Measurements from ENCODE around the gene KCNJ12.

Gene KCNJ12

DNA sequence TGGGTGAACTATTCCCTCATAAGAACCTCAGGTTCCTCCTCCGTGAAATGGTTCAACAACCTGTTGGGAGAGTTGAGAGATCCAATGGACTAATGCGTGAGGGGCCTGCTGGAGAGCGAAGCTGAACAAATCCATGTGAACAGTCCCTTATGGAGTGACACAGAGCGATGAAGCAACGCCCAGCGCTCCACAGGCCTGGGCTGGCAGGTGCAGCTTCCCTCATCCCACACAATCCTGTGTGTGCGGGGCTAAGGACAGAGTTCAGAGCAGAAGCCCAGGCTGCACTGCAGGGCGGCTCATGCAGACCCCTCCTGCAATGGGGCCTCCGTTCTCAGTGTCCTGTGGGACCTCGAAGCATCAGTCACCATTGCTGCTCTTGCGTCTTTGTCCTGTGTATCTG is 90.4 kb downstream of the KCNJ12 start:
- no peak for DNase-seq (ENCODE audit: low read depth in 2 of 3, low spot score in 2 of 3)

DNA sequence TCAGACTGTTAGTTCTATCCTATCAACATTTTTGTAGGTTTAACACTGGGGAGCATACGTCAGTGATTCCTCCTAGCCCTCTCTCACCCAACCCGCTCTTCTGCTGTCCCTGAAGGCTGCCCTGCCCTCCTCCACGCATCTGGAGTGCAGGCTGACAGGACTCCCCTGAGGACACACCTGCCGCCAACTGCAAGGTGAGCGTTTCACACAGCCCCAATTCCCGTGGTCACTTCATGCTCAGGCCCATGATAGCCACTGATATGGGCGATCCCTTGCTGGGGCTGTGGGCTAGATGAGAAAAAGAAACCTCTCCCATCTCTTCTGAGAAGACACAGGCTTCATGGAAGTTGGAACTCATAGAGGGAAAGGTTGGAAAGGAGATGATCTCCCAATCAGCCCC is 91.0 kb downstream of the KCNJ12 start:
- no peak for DNase-seq (ENCODE audit: low read depth in 2 of 3, low spot score in 2 of 3)

DNA sequence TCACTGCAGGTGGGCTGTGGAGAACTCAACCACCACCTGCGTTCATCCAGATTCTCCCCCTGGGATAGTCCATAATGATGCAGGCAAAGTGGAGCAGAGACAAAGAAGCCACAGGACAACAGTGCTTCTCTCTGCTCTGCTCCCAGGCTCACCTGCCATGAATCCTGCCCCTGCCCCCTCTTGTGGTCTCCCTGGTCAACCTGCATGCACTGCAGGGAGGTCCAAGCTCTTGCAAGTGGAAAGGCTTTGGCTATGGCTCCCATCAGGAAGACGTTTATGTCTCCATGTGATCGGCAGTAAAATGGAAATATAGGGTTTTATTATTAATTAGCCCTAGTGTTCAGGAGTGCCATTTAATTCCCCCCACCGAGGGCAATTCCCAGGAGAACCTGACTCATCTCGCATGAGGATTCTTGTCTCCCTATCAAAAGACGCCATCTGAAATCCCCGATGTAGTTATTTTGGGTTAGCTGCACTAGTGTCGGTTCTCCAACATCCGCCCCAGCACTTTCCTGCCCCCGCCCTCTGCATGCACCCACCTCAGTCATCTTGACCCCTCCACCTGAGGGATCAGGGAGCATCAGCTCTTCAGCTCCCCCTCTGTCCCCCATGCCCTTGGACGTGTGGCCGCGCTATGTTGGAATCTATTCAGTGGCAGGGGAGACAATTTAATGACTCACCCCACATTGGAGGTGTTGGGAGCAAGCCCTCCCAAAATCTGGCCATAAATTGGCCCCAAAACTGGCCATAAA is 91.8 kb downstream of the KCNJ12 start:
- no peak for DNase-seq (ENCODE audit: low read depth in 2 of 3, low spot score in 2 of 3)
